HG02870 (cell line): ENCODE results near the gene HLA-DMA.

Experiments
- ATAC-seq: cut with Tn5 transposase; IDR thresholded peaks from one replicate; pipeline ENCODE4 v1.9.1; 2021; ENCODE audit warnings: mild to moderate bottlenecking, moderate library complexity; ENCODE audit not compliant: unreplicated experiment

Gene HLA-DMA

GRCh38 chr6:32933661-32934085, 19.2 kb downstream of the HLA-DMA start:
- no peak for ATAC-seq

GRCh38 chr6:32932132-32932868, 20.6 kb downstream of the HLA-DMA start:
- ATAC-seq = no peak

DNA sequence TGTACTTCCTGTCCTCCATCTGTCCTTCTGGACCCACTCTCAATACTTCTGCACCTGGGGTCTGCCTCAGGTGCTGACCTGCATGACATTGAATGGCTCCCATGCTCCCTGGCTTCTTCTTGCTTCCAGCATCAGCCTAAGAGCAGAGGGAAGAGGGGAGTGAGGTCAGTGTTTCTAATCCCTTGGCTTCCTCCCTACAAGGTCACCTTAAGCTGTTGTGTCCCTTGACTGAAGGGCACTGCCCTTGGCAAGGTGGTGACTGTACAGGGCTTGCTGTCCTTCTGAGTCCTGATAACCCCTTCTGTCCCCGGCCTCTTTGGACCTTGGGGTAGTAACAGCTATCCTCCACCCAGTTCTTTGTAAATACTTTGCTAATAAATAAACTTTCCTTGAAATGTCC, 21.7 kb downstream of the HLA-DMA start:
- no peak for ATAC-seq

DNA sequence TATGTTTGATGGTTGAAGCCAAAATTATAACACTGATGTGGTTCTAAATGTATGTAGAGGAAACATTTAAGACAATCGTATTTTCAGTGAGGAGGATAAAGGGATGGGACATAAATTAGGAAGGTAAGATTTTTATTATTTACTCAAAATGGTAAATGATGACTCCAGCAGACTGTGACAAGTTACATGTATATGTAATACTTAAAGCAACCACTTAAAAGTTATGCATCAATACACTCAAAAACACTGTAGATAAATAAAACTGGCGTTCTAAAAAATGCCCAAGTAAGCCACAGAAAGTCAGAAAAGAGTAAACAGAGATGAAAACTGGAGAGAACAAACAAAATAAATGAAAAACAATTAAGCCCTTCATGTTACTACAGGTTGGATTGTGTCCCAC, 30.8 kb downstream of the HLA-DMA start:
- ATAC-seq = no peak

DNA sequence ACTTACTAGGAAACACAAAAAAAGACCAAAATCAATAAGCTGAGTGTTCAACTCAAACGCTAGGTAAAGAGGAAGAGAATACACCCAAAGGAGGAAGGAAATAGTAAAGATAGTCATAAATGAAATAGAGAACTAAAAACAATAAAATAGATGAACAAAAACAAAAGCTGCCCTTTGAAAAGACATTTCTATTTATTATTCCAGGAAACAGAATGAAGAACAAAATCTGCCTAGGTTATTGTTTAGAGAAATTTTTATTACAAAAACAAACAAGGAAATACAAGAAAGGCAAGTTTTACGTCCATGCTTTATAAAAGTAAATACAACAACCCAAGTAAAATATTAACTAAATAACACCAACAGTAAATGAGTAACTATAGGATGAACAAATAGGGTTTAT, 32.2 kb downstream of the HLA-DMA start:
- ATAC-seq = no peak

DNA sequence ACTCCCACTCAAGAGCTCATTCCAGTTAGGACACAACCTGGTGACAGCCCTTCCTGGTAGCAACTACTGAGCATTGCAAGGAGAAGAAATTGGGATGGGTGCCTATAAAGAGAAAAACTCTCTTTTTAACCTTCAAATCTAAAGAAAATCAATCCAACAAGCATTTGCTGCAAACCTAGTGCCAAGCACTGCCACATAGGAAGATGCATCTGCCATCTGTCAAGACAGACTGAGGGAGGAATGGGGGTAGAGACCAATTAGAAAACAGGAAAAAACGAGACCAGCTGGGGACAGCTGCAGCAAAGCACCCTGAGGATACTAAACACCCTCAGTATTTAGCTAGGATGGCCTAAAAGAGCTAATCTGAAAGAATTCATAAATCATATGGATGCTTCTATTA, 39.9 kb downstream of the HLA-DMA start:
- ATAC-seq = no peak

GRCh38 chr6:32908897-32909296, 44.0 kb downstream of the HLA-DMA start:
- no peak for ATAC-seq

DNA sequence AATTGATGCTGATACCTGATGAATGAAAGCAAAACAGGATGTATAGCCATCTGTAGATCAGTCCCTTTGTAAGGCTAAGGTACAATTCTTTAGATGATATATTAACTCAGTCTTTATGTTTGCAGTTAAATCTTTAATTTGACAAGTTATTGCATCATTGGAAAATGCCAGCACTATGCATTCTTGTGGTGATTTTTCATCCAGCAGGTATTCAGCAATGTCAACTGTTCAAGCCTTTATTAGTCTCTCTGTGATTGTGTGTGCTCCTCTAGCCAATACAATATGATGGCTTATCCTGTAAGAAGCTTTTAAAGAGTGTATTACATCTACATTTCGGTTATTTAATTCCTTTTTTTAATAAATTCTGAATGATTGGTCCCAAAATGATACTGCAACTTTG, 46.4 kb downstream of the HLA-DMA start:
- no peak for ATAC-seq

DNA sequence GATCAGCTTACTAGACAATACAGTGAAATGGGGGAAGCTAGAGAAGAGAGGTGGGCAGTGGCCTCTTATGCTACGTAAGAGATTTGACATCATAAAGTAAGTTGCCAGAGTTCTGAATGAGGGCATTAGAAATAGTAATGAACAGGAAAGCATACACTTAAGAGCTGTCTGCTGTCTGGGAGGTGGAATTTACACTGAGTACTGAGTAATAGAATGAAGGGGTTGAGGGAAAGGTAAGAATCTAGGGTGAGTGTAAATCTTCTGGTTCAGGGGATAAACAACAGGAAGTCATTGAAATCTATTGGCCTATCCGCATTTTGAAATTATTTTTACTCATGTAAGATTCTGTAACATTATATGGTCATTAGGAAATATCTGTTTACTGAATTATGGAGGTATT, 47.8 kb downstream of the HLA-DMA start:
- ATAC-seq = no peak

- no peak for ATAC-seq
Measured at GRCh38 chr6:32903952-32904351, 48.9 kb downstream of the HLA-DMA start.
